ENCODE measurements around the gene NDUFAF7.

DNA sequence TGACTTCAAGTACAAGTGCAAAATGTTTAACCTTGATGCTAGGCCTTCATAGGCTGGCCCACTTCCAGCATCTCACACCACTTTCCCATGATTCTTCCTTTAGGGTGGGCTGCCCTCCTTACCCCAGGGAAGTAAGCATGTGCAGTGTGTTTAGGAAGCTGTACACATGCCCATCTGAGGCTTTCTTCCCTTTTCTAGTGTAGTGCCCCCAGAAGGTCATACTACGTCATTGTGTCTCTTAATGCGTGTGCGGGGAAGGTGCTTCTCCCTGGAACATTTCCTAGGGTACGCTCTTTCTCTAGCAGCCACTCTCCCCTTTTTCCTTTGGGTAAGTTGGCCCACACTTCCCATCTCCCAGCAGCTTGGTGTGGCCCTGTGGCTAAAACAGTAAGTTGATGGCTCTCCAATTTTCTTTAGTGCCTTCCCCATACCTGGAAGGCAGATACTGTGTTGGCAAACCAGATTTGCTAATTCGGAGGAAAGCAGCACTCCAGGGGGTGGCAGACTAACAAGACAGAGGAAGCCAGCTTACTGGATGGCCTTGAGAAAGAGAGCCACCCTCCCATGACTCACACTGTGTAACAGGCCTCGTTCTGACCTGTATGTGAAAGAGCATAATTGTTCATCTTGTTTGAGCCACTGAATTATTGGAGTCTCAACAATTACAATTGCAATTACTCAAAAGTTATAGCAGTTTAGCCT, 41.9 kb upstream of the NDUFAF7 start:
- TF ChIP-seq, protein P1, sequence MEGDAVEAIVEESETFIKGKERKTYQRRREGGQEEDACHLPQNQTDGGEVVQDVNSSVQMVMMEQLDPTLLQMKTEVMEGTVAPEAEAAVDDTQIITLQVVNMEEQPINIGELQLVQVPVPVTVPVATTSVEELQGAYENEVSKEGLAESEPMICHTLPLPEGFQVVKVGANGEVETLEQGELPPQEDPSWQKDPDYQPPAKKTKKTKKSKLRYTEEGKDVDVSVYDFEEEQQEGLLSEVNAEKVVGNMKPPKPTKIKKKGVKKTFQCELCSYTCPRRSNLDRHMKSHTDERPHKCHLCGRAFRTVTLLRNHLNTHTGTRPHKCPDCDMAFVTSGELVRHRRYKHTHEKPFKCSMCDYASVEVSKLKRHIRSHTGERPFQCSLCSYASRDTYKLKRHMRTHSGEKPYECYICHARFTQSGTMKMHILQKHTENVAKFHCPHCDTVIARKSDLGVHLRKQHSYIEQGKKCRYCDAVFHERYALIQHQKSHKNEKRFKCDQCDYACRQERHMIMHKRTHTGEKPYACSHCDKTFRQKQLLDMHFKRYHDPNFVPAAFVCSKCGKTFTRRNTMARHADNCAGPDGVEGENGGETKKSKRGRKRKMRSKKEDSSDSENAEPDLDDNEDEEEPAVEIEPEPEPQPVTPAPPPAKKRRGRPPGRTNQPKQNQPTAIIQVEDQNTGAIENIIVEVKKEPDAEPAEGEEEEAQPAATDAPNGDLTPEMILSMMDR (IDR thresholded peaks at IDR 0.05), result no peak
- TF ChIP-seq POLR2A (IDR thresholded peaks at IDR 0.05), result no peak
